ENCODE data around the gene SYT10. TPM values are rescaled to one million over a fixed set of nuclear protein-coding genes. Genes with fewer than 3 reads are reported as not detected.
"Not testable (repeated sequence)": the region's sequence is repeated elsewhere in the genome, so short reads cannot be mapped to it uniquely, and the experiment has no call there.

Gene SYT10
- polyA plus RNA-seq, 3 donors = 0.01 TPM; not detected in 2

DNA sequence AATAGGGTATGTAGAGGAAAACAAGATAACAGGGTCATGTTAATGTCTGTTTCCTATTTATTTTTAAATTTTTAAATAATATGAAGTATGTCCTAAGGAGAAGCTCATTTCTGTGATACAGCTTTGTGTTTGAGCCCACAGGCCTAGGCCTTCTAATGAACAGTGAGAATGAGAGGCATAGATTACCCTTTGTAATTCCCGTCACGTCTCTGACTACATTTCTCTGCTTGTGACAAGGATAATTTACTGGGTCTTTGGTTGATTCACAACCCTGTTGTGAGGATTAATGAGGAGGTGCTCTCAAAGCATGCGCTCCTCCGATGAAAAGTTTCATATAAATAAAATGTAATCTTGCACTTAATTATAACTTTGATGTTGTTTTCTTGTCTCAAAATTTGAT, 56.1 kb downstream of the SYT10 start:
- no peak overlapping the region for H3K27ac ChIP-seq (ENCODE audit: low read depth, low read length)
- WGBS, 3 donors = 77 to 79% (median 78%) methylated on average over 4 of the region's 4 CpGs

DNA sequence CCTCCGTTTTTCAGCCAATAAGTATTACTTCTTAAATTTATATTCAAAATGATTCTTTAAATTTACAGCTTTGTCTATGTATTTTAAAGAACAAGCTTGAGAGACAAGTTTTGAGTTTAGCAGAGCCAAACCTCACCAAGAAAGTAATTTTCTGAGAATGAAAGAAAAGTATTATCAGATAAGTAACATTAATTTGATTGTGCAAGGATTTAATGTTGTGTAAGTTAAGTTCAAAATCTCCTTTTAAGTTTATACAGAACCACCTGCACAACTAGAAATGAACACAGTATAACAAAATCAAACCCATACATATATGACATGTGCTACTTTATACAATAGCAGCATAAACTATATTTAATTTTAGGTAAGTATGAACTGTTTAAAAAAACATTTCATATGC, 63.5 kb downstream of the SYT10 start:
- no peak overlapping the region for H3K27ac ChIP-seq (ENCODE audit: low read depth, low read length)
- 57 to 76% (median 75%) methylated on average over 1 of the region's 1 CpG for WGBS, 3 donors

DNA sequence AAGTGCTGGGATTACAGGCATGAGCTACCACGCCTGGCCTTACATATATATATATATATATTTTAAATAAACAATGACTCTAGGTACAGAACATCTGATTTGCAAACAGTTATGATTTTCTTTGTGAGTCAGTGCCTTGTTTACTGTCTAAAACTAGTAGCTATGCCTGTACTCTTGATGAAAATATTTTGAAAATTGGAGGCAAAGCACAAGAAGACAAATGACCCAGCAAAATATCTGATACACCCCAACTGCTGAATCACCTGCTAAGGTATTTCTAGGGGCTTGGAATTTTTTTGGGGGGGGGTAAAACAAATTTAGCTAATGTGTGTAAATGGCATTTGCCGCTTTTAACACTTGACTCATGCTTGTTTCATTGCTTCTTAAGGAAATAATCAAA, 69.3 kb downstream of the SYT10 start:
- 63 to 80% (median 79%) methylated on average over 2 of the region's 2 CpGs for WGBS, 3 donors
- no peak overlapping the region for H3K27ac ChIP-seq (ENCODE audit: low read depth, low read length)

DNA sequence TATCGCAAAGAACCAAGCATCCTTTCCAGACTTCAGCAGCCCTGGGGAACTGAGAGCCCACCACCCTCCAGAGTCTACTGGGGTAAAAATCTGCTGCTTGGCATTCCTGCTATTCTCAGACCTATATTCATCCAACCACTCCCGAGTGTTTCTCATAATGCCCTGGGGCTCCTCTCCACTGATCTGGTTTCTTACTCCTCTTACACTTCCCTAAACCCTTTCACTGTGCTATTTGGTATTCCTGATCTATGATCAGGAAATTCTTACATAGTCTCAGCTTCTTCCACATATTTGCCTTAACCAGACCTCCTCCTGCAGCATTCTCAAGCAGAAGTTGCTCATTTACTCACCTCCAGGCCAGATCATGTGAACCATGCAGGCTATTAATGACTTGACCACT, 82.4 kb downstream of the SYT10 start:
- no peak overlapping the region for H3K27ac ChIP-seq (ENCODE audit: low read depth, low read length)
- WGBS, 3 donors = 77 to 86% (median 80%) methylated on average over 2 of the region's 2 CpGs

DNA sequence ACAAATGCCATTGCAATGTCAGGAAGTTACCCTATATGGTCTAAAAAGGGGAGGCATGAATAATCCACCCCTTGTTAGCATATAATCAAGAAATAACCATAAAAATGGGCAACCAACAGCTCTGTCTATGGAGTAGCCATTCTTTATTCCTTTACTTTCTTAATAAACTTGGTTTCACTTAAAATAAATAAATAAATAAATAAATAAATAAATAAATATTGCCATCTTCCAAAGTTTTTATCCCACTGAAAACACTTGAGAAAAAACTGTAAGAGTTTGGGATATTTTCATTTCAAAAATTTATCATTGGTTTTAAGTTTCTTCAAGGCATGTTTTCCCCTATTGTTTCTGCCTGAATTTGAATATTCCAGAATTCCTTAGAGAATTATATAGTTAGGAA, 89.8 kb downstream of the SYT10 start:
- H3K27ac ChIP-seq (ENCODE audit: low read depth, low read length) = no peak overlapping the region

DNA sequence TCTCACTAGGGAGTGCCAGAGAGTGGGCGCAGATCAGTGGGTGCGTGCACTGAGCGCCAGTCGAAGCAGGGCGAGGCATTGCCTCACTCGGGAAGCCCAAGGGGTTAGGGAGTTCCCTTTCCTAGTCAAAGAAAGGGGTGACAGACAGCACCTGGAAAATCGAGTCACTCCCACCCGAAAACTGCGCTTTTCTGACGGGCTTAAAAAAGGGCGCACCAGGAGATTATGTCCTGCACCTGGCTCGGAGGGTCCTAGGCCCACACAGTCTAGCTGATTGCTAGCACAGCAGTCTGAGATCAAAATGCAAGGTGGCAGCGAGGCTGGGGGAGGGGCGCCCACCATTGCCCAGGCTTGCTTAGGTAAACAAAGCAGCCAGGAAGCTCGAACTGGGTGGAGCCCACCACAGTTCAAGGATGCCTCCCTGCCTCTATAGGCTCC, 107.6 kb downstream of the SYT10 start:
- WGBS, 3 donors = 82 to 88% (median 87%) methylated on average over 15 of the region's 15 CpGs
- H3K27ac ChIP-seq (ENCODE audit: low read depth, low read length) = not testable (repeated sequence)

DNA sequence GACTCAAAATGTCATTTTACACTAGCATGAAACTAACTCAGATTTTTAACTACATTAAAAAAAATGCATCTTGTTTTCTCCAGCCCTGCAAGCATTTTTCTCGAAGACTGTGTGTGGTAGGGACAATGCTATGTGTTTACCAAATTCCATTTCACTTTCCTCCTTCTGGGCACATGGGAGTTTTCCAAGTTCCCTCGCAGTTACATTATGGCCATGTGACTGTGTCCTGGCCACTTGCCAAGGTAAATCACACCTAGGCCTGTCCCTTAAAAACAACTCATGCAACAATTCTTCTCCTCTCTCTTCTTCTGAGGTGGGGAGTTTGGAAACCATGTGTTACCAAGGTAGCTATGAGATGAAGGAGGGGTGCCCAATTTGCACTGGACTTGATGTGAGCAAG, 108.7 kb downstream of the SYT10 start:
- 21 to 58% (median 58%) methylated on average over 2 of the region's 2 CpGs for WGBS, 3 donors
- H3K27ac ChIP-seq (ENCODE audit: low read depth, low read length) = no peak overlapping the region

Data from adipose tissue (tissue), 3 donors.